DMS153 (cell line): ENCODE results near the gene SBNO2.
"Not testable (repeated sequence)": the region's sequence is repeated elsewhere in the genome, so short reads cannot be mapped to it uniquely, and the experiment has no call there.

Source experiments
- DNase-seq: peaks from one replicate; lab custom pipeline; 2025; lab: John Stamatoyannopoulos, UW

Gene SBNO2

GRCh38 chr19:1118999-1119398 lies 55.1 kb downstream of the SBNO2 start:
- DNase-seq = no peak

GRCh38 chr19:1117654-1118053 lies 56.4 kb downstream of the SBNO2 start:
- DNase-seq = no peak

- DNase-seq = no peak
Observed at GRCh38 chr19:1116726-1117581, 57.1 kb downstream of the SBNO2 start.

- no peak for DNase-seq
Observed at GRCh38 chr19:1115646-1116420, 58.2 kb downstream of the SBNO2 start.

GRCh38 chr19:1114728-1115127 lies 59.3 kb downstream of the SBNO2 start:
- DNase-seq = not testable (repeated sequence)

- DNase-seq = no peak
Observed at GRCh38 chr19:1113986-1114483, 60.0 kb downstream of the SBNO2 start.

GRCh38 chr19:1113030-1113985 lies 60.8 kb downstream of the SBNO2 start:
- DNase-seq = peak; percentile 52

- DNase-seq = no peak
Observed at GRCh38 chr19:1112268-1113029, 61.6 kb downstream of the SBNO2 start.

GRCh38 chr19:1111641-1112267 lies 62.3 kb downstream of the SBNO2 start:
- no peak for DNase-seq

GRCh38 chr19:1110809-1111640 lies 63.0 kb downstream of the SBNO2 start:
- DNase-seq = no peak

- DNase-seq = no peak
Observed at GRCh38 chr19:1109697-1110671, 64.1 kb downstream of the SBNO2 start.

- DNase-seq = no peak
Observed at GRCh38 chr19:1109032-1109551, 65.0 kb downstream of the SBNO2 start.

- DNase-seq = no peak
Observed at GRCh38 chr19:1108291-1109031, 65.6 kb downstream of the SBNO2 start.

- no peak for DNase-seq
Observed at GRCh38 chr19:1107661-1108261, 66.3 kb downstream of the SBNO2 start.

- no peak for DNase-seq
Observed at GRCh38 chr19:1106841-1107660, 67.0 kb downstream of the SBNO2 start.
